AG10803 (cell line): ENCODE measurements around the gene HAVCR2.

Experiments
- DNase-seq: peaks from one replicate; pipeline ENCODE4 v3.0.0; 2010; ENCODE audit warnings: low read depth
- H3K4me3 ChIP-seq: 2 replicates; pipeline ENCODE4 v1.5.1; 2011; ENCODE audit warnings: mild to moderate bottlenecking, low read length, control low read depth
- CTCF ChIP-seq: conservative IDR thresholded peaks from 2 replicates; pipeline ENCODE4 v1.5.1; 2011; ENCODE audit warnings: mild to moderate bottlenecking, low read length, control low read depth, inconsistent platforms

Gene HAVCR2

GRCh38 chr5:157142317-157143126 lies 33.7 kb upstream of the HAVCR2 start, which contains the start of gene MED7:
Gene MED7 (minus strand): TSS chr5:157142865. CDS start chr5:157139431, 3,434 bp downstream.
- peak; percentile 100 for DNase-seq
- H3K4me3 ChIP-seq, result peak within 1 kb of the TSS; percentile 99
- TF ChIP-seq CTCF, result no peak

- peak; percentile 6 for DNase-seq
- no peak for TF ChIP-seq CTCF
- no peak overlapping the region for H3K4me3 ChIP-seq
Measured at GRCh38 chr5:157137691-157138090, 28.8 kb upstream of the HAVCR2 start.

- TF ChIP-seq CTCF, result no peak
- no peak overlapping the region for H3K4me3 ChIP-seq
- no peak for DNase-seq
Measured at GRCh38 chr5:157132281-157132612, 23.4 kb upstream of the HAVCR2 start.

GRCh38 chr5:157130925-157131324 lies 22.1 kb upstream of the HAVCR2 start:
- no peak overlapping the region for H3K4me3 ChIP-seq
- no peak for TF ChIP-seq CTCF
- no peak for DNase-seq

- TF ChIP-seq CTCF, result no peak
- H3K4me3 ChIP-seq, result no peak overlapping the region
- DNase-seq, result no peak
Measured at GRCh38 chr5:157121709-157122108, 12.9 kb upstream of the HAVCR2 start.

GRCh38 chr5:157120102-157120501 lies 11.3 kb upstream of the HAVCR2 start:
- H3K4me3 ChIP-seq, result no peak overlapping the region
- no peak for TF ChIP-seq CTCF
- no peak for DNase-seq

- DNase-seq, result no peak
- no peak for TF ChIP-seq CTCF
- H3K4me3 ChIP-seq, result no peak overlapping the region
Measured at GRCh38 chr5:157116483-157116954, 7.7 kb upstream of the HAVCR2 start.
